HCEC 1CT (cell line): ENCODE measurements around the gene SH3YL1.

ENCODE experiments used
- DNase-seq: peaks from one replicate; pipeline ENCODE4 v3.0.0-alpha.2; 2017

Gene SH3YL1

DNA sequence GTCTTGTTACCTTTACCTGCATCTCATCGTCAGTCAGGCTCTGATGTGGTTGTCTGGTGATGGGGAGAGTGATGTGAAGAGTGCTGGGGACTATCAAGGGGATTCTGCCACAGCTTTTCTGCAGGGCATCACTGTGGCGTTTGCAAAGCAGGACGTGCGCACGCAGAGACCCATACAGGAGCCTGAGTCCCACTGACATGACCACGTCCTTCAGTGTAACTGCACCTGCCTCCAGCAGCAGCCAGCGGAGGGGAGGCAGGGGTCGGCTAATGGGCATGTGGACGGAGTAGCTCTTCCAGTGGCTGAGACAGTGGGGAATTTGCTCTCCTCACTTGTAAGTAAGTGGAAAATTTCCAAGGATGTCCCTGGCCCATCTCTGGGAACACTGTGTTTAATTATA, 17.5 kb upstream of the SH3YL1 start:
- DNase-seq = no peak

DNA sequence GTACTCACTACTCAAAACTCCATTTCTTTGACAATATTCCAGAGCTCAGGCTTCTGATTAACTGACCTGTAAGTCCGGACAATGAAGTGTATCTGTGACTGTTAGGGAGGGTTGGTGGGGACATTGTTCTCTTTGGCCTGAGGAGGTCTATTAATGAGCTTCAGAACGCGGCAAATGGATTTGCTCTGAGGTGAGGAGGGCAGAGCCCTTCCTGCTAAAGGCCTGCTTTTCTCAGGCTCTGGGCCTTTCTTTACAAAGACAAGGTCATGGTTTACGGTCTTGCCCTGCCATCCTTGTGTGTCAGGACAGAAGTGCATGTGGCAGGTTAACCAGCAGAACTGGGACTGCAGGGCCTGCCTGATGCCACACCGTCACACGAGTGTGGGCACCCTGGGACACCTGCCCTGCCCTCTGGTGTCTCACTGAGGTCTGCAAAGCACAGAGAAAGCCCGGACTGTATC, 16.8 kb upstream of the SH3YL1 start:
- no peak for DNase-seq

DNA sequence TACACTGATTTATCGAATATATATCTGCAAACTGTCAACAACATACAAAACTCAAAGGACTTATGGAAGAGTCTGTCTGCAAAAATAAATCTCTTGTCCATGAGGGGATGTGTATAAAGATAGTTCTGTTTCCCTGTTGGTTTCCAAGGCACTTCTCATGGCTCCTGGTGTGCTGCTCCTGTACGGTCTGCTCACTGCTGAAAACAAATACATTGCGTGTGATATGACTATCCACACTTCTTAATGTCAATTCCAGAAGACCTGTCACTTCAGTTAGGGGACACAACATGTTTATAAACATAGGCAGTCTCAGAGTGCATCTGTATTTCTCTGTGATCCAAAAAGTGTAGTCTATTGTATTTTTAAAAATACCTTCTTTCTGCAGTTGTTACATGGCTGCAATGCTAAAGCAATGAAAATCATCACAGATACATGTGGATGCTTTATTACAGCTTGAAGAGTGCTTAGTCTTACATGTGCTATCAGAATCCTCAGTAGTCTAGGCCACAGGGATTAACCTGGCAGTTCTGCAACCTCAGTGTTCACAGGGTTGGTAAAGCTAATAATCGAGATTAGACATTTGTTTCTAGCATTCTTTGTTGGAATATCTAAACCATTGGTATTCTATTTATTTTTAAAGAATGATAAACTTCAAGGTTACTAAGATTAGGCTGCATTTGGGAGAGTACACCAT, 16.3 kb upstream of the SH3YL1 start:
- DNase-seq = no peak

DNA sequence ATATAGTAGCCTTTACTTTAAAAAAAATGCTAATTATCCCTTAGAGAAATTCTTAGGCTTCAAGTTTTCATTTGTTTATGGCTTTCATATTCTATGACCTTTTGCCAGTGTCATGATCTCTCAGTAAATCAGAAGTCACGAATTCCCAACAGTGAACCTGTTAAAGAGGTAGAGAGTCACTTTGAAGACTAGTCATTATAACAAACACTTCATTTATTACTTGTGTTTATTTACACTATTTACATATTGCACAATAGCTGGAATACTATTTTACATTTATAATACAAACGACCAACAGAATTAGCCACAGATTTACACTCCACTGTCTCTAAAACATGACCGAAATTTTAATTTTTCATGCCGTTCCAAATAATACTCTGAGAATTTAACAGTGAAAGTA, 15.5 kb upstream of the SH3YL1 start:
- DNase-seq = no peak

DNA sequence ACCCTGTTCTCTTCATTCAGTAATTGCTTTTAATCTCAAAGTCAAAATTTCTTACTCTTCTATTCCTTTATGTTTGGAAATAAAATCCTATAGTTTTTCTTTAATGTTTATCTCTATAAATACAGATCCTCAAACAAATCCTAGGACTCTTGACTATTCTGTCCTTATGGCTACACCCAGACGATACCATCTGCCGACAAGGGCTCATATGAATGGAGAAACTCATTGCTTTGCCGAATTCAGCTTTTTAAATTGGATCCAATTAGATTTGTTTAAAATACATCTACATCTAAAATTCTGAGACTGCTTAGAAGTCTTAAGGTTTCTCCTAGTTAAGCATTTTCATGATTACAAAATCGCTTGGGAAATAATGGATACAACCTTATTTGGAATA, 15.1 kb upstream of the SH3YL1 start:
- no peak for DNase-seq

DNA sequence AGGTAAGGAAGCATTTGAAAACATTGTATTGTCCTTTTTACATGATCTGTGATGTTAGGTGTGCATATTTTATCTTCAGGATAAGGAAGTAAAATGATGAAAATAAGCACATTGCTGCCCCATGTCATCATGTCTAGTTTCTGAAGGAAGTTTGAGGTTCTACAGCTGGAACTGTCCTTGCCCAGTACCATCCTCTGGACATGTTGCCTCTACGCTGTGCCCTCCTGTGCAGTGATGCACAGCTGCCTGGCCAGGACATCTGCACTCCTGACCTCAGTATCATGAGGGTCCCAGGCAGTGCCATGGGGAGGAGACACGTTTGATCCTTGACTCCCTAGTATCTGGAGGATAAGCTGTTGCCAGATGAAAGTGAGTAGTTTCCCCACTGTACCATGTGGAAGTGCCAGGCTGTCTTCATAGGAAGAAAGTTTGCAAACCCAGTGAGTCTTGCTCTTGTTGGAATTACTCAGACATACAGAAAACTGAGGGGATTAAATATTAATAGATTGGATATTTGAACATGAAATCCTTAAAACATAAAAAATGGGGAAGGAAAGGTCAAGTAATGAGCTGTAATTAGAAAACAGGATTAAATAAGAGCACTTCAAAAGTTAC, 14.6 kb upstream of the SH3YL1 start:
- no peak for DNase-seq

DNA sequence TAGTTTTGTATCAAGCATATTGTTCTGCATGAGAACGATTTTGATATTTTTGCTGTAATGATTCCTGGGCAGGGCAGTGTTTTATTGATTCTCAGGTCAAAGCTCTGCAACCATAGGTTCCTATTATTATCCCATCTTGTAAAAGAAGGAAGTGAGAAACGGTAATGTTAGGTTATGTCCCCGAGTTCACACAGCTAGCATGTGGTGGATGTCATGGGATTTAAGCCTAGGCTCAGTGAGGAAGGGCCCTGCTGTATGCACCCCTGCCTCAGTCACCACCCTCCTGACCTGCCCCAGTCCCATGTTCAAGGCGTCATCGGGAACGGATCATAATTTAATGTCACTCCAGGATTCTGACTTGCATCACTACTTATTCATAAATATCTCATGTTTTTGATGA, 11.6 kb upstream of the SH3YL1 start:
- no peak for DNase-seq

DNA sequence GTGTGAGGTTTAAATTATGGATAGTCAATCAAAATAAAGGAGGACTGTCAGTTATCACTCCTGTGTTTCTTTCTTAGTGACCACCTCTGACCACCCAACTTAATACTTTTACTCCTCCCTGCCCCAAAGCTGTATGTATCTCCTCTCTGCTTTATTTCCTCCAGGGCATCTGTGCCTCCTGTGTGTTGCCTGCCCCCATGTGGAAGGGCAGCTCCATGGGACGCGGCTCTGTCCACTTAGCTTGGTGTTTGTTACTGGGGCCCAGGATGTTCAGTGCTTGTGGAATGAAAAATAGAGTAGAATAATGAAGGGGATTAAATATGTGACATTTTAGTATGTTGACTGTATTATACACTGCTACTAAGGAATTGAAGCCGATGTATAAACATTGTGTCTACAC, 10.7 kb upstream of the SH3YL1 start:
- DNase-seq = no peak

DNA sequence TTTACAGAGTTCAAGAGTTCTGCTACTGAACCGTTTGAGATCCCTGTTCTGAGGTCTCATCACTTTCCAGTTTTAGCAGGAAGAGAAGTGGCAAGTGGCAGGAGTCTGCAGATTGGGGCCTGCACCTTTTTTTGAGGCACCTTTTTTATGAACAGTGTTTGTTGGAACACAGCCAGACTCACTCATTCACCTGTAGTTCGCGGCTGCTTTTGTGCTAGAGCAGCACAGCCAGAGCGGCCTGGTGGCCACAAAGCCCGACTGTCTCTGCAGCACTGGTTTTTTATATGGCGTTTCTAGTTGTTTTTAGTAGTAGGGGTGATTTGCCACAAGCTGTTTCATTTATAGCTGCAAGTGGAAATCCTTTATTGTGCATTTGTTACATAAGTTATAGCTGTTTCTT, 9.5 kb upstream of the SH3YL1 start:
- DNase-seq = no peak

DNA sequence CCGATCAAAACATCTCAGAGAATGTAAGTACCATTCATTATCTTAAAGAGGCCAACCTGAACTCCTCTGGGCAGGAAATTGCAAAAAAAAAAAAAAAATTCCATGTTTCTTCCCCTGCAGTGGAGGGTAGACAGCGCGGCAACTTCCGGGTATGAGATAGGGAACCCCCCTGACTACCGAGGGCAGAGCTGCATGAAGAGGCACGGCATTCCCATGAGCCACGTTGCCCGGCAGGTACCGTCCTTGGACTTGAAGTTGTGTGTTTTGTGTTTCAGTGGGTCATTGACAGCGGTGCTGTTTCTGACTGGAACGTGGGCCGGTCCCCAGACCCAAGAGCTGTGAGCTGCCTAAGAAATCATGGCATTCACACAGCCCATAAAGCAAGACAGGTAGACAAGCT, 8.1 kb upstream of the SH3YL1 start:
- DNase-seq = no peak

DNA sequence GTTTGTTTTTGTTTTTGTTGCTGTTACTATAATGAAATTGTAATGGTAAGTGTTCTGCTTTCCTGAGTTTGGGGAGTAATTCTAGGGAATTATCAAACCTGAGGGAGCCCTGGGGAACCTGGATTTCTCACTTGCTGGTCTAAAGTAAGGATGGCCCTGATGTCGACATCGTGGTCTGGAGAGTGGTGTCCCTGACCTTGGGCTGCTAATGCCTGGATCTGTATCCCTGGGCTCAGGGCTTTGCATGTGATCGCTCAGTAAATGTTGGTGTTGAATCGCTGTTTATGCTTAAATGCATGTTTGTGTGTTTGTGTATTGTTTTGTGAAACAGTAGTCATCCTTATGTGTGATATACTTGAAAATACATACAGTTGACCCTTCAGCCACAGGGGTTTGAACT, 7.0 kb upstream of the SH3YL1 start:
- DNase-seq = no peak

DNA sequence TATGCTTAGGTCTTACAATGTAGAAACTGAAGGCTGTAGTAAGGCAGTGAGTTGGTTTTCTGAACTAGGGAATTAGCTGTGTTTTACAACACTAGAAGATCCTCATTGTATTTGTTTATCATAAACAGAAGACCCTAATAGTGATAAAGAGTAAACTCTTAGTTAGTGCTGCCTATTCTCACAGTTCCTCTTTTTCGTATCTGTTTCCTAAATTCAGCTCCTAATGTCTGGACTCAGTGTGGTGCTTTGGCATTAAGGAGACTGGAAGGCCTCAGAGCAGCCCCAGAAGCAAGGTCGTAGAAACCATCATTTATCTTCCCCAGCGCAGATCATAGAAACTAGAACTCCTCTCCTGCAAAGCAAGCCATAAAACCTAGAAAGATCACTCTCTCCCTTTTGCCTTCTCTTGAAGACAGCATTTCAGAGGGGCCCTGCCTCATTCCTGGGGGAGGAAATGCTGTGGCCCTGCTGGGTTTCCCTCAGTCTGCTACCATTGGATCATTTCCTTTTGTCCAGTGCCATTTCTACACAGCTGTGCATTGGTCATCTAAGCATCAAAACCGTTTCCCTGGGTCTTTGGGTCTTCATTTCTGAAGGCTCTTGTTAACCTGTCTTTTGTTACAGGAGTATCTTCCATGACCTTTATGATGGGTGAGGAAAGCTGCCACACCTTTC, 5.7 kb upstream of the SH3YL1 start:
- no peak for DNase-seq

DNA sequence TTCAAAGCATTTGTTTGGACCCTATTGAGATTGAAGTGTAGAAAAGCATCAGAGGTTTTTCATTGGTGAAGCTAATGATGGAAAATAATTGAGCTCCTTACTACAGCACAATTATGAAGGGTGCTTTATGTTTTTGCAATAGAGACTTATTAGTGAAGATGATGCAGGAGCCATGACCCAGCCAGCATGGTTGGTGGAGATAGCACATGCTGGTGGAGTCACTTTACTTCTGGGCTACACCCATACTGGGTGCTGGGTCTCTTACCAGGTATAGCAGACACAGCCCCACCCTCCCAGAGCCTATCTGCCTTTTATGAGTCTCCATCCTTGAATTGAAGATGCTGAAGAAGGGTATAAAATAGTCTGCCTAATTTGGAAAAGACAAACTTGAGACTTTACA, 4.5 kb upstream of the SH3YL1 start:
- no peak for DNase-seq

DNA sequence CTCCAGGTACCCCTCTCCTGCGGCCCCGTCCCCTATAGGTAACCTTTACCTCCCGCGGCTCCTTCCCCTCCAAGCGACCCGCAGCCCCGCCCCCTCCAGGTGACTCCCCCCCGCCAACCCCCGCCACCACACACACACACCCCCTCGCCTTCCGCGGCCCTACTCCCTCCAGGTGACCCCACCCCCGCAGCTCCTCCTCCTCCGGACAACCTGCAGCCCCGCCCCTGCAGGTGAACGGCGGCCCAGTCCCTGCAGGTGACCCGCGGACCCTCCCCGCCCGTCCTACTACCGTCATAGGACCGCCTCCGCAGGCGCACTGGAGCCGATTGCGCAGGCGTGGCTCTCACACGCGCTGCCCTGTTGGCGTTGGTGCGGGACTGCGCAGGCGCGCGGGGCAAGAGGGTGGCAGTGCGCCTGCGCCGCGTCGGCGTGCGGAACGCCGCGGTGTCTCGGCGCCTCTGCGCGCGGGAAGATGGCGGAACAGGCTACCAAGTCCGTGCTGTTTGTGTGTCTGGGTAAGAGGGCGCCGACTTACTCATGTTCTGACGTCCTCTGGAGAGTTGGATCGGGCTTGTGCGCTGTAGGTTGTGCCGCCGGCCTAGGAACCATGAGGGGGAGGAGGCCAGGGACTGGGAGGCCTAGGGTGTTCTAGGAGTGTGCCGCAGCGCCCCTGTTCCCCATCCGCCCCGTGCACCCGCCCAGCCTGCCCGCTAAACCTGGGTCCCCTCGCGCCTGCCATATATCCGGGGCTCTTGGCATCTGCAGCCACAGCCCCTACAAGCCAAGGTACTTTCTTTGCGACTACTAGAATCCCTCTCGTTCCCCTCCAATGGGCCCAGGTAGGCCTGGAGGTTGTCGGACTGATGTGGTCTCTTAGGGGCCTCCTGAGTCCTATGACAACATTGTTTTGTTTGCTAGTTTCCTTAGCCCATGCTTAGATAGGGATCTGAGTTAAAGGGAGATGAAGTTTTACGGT, 949 bp upstream of the SH3YL1 start, which contains the start of gene ACP1:
ACP1 (plus strand) TSS at position 455 of the 976 bp plus-strand sequence; CDS start at position 473, 18 bp downstream.
- DNase-seq = peak; percentile 91

DNA sequence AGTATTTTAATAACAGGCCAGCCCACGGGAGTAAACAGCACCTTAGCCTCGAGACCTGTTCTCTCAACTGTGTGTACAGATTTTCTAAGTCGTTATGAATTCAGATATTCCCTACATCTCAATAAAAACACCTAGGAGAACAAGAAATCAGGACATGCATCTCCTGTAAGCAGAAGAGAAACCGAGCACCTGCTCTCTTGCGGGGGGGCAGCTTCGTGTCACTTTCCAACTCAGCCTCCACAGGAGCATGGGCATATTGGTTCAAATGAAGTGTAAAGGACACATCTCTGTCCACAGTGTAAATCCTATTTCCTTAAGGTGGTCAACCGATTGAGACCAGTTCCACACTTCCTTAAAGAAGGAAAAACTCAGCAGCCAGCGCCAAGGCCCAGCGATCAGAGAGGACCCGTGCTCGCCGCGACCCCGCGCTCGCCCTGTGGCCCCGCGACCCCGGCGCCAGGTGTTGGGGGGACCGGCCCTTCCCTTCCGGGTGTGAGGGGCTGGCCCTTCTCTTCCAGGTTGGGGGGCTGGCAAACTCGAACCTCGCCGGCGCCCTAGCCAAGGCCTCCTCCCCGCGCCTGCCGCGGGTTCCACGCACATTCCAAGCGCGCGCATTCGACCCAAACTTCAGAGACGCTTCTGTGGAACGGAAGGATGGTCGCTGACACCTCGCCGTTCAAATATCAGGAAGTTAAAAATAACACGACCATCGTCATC, 652 bp downstream of the SH3YL1 start:
- DNase-seq = no peak

DNA sequence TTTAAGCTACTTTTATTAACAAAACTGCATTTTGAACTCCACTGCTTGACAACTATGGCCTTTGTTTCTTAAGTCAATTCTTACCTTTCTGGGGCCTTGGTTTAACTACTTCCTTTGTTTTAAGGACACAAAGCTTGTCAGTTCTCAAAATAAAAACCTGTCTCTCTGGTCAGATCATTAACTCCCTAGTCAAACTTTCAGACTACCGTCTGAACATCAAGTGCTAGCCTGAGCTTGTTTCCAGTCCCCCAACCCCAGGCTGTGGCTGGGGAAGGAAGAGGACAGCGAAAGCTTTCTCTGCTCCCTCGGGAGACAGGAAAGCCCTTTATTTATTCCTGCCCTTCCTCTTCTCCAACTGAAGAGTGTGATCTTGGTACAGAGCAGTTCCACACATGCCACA, 1.7 kb downstream of the SH3YL1 start:
- no peak for DNase-seq

DNA sequence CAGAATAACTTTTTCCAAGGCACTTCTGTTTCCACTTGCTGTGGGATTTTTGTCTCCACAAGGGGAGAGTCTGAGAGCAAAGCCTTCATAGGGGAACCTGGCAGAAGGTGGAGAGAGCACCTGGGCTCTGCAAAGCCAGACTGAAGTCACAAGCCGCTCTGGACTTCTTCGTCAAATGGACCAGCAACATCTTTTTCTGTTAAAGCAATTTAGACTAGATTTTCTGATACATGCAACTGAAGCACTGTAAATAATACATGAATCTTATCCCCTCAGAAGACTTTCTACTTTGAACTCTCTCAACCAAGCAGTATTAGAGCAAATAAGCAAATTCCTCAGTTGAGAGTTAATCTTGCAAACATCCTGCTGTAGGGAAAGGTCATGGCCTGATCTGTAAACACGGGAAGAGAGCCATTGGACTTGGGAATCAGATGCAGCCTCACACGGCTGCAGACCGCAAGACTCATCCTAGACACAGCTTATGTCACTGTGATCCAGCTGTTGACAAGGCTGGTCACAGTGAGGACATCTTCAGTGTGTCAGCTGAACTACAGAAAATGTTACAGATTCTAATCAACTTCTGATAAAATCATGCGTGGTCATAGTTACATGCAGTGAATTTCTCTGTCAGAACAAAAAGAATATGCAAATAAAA, 3.2 kb downstream of the SH3YL1 start:
- peak; percentile 67 for DNase-seq

DNA sequence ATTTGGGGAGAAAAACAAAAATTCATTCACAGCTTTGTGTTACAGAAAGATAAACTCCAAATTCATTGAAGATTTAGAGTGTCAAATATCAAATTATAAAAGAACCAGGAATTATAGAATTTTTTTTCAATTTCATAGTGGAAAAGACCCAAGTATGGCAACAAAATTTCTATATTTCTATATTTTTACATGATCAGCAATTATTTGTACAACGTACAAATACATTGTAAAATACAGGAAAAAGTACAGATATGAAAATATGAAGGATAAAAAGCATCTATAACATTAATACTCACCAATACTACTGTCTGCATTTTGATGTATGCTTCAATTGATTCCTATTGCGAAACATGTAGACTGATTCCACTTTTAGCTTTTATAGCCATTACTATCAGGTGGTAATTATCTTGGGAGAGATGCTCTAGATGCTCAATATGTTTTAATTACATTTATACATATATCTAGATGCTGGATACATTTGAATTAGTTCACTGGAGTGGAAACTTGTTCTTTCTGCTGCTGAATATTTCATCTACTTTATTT, 4.0 kb downstream of the SH3YL1 start:
- no peak for DNase-seq

DNA sequence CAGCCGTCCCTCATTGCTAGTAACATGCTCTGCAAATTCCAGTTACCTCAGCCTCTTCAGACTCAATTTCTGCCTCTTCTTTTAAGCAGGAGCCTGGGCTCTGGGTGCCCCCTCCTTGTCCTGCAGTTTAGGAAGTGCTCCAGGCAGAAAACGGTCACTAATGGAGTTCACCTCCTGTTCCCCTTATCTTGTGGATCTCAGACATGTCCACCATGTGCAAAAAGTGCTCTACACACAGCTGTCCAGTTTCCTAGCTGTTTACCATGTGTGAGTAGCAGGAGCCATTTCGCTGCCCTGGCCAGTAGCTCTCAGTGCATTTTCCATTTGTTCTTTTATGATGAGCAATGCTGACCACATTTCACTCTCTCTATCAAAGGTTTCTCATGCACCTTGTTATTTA, 4.9 kb downstream of the SH3YL1 start:
- DNase-seq = no peak

DNA sequence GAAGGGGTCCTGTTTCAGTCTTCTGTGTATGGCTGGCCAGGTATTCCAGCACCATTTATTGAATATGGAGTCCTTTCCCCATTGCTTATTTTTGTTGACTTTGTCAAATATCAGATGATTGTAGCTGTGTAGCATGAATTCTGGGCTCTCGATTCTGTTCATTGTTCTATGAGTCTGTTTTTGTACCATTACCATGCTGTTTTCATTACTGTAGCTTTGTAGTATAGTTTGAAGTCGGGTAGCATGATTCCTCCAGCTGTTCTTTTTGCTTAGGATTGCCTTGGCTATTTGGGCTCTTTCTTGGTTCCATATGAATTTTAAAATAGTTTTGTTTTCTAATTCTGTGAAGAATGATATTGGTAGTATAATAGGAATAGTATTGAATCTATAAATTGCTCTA, 6.0 kb downstream of the SH3YL1 start:
- no peak for DNase-seq

DNA sequence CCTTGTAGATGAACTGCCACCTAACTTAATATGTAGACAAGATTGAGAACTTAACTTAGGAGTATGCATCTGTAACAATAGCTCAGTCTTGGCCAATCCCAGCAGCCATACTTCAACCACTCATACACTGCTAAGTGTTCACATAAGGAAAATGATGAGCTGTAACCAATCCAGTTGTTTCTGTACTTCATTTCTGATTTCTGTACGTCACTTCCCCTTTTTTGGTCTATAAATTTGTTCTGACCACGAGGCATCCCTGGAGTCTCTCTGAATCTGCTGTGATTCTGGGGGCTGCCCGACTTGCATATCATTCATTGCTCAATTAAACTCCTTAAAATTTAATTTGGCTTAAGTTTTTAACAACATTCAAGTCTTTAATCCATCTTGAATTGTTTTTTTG, 6.4 kb downstream of the SH3YL1 start:
- DNase-seq = no peak

DNA sequence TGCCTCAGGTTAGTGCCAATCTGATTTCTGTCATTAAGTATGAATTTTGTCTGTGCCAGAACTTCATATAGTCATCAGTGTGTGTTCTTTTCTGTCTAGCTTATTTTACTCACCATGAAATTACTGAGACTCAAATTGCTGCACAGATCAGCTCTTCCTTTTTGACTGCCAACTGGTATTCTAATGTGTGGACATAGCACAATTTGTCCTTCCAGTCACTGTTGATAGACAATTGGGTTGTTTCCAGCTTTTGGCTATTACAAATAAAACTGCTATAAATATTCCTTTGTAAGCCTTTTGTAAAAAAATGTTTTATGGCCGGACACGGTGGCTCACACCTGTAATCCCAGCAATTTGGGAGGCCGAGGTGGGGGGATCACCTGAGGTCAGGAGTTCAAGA, 7.7 kb downstream of the SH3YL1 start:
- DNase-seq = no peak
